Duodenal mucosa (tissue), 2 donors: ENCODE results near the gene MRPL10.
A peak's percentile ranks its signal among the peaks of the same experiment; 100 is the strongest.

Experiments
- H3K27ac ChIP-seq: one replicate; pipeline ENCODE4 v1.7.0; 2013; ENCODE audit warnings: low read depth, low read length
- H3K27me3 ChIP-seq, 2 donors: one replicate each; pipeline ENCODE4 v1.7.0; 2013; ENCODE audit warnings: low read length in 2 of 2, control low read depth in 1 of 2; ENCODE audit not compliant: insufficient read depth in 2 of 2, control insufficient read depth in 1 of 2
- H3K36me3 ChIP-seq, 2 donors: one replicate each; pipeline ENCODE4 v1.7.0; 2013; ENCODE audit warnings: low read length in 2 of 2, control low read depth in 1 of 2; ENCODE audit not compliant: insufficient read depth in 2 of 2, control insufficient read depth in 1 of 2
- H3K4me1 ChIP-seq, 2 donors: one replicate each; pipeline ENCODE4 v1.7.0; 2013; ENCODE audit warnings: low read length in 2 of 2, control low read depth in 1 of 2; ENCODE audit not compliant: insufficient read depth in 2 of 2, control insufficient read depth in 1 of 2
- H3K4me3 ChIP-seq, 2 donors: one replicate each; pipeline ENCODE4 v1.7.0; 2013; ENCODE audit warnings: low read length in 2 of 2, low read depth in 1 of 2
- H3K9ac ChIP-seq, 2 donors: one replicate each; pipeline ENCODE4 v1.7.0; 2013; ENCODE audit warnings: low read length in 2 of 2, low read depth in 1 of 2
- H3K9me3 ChIP-seq, 2 donors: one replicate each; pipeline ENCODE4 v1.7.0; 2013; ENCODE audit warnings: low read length in 2 of 2, control low read depth in 1 of 2; ENCODE audit not compliant: control insufficient read depth in 1 of 2

The MRPL10 gene

GRCh38 chr17:47847341-47848197, 16.2 kb upstream of the MRPL10 start:
- Histone ChIP-seq H3K9ac (no peak overlapping the region), H3K27me3 (peaks cover 29 to 45% of the 10 kb centered on the region in 2 donors), H3K9me3 (no peaks in the 10 kb centered on the region), H3K27ac (no peak overlapping the region), H3K4me3 (no peak overlapping the region), H3K36me3 (no peaks in the 10 kb centered on the region), H3K4me1 (peaks cover 28 to 33% of the 10 kb centered on the region in 2 donors)

GRCh38 chr17:47846716-47847340, 15.5 kb upstream of the MRPL10 start:
- peaks cover 22 to 37% of the 10 kb centered on the region in 2 donors for H3K27me3 ChIP-seq

GRCh38 chr17:47845716-47846075, 14.4 kb upstream of the MRPL10 start:
- no peak overlapping the region for H3K27ac ChIP-seq
- no peaks in the 10 kb centered on the region for H3K36me3 ChIP-seq
- H3K4me3 ChIP-seq, result no peak overlapping the region
- no peaks in the 10 kb centered on the region for H3K9me3 ChIP-seq
- H3K9ac ChIP-seq, result no peak overlapping the region
- peaks cover 29 to 34% of the 10 kb centered on the region in 2 donors for H3K4me1 ChIP-seq
- peaks cover 20 to 34% of the 10 kb centered on the region in 2 donors for H3K27me3 ChIP-seq

More at GRCh38 chr17:47846716-47847340, 15.5 kb upstream of the MRPL10 start:
- Histone ChIP-seq H3K36me3 (no peaks in the 10 kb centered on the region), H3K4me3 (no peak overlapping the region), H3K9me3 (no peaks in the 10 kb centered on the region), H3K4me1 (peaks cover 29 to 30% of the 10 kb centered on the region in 2 donors), H3K27ac (no peak overlapping the region), H3K9ac (no peak overlapping the region)

- H3K4me3 ChIP-seq, result no peak overlapping the region
- H3K27ac ChIP-seq, result no peak overlapping the region
- H3K9ac ChIP-seq, result no peak overlapping the region
- no peaks in the 10 kb centered on the region for H3K9me3 ChIP-seq
- H3K27me3 ChIP-seq, result peaks cover 14 to 34% of the 10 kb centered on the region in 2 donors
- no peaks in the 10 kb centered on the region for H3K36me3 ChIP-seq
- peaks cover 34% of the 10 kb centered on the region in 2 donors for H3K4me1 ChIP-seq
These were observed 13.7 kb upstream of the MRPL10 start for GRCh38 chr17:47844814-47845715.

- H3K27ac ChIP-seq, result no peak overlapping the region
- H3K4me1 ChIP-seq, result peaks cover 38% of the 10 kb centered on the region in 2 donors
- no peak overlapping the region for H3K4me3 ChIP-seq
- no peak overlapping the region for H3K9ac ChIP-seq
- H3K9me3 ChIP-seq, result no peaks in the 10 kb centered on the region
- H3K36me3 ChIP-seq, result no peaks in the 10 kb centered on the region
- H3K27me3 ChIP-seq, result peaks cover 9 to 34% of the 10 kb centered on the region in 2 donors
These were observed 12.9 kb upstream of the MRPL10 start for GRCh38 chr17:47844227-47844626.

GRCh38 chr17:47843391-47843730, 12.0 kb upstream of the MRPL10 start:
- Histone ChIP-seq H3K4me1 (peaks cover 39 to 40% of the 10 kb centered on the region in 2 donors), H3K27ac (no peak overlapping the region), H3K9ac (peak overlapping the region in 1 of 2 donors; percentile 37), H3K36me3 (peaks cover 3 to 8% of the 10 kb centered on the region in 2 donors), H3K27me3 (peaks cover 9 to 25% of the 10 kb centered on the region in 2 donors), H3K9me3 (no peaks in the 10 kb centered on the region), H3K4me3 (no peak overlapping the region)

- H3K4me3 ChIP-seq, result peak overlapping the region in 1 of 2 donors; percentile 97
- H3K9ac ChIP-seq, result peak overlapping the region; percentile 82 to 86
- H3K27ac ChIP-seq, result peak overlapping the region; percentile 28
- H3K4me1 ChIP-seq, result peaks cover 39 to 40% of the 10 kb centered on the region in 2 donors
- no peaks in the 10 kb centered on the region for H3K9me3 ChIP-seq
- peaks cover 8 to 22% of the 10 kb centered on the region in 2 donors for H3K36me3 ChIP-seq
- H3K27me3 ChIP-seq, result peaks cover 0 to 13% of the 10 kb centered on the region in 2 donors
These were observed 10.3 kb upstream of the MRPL10 start for GRCh38 chr17:47841488-47842291.

GRCh38 chr17:47840742-47841487, 9.6 kb upstream of the MRPL10 start, which contains the start of gene SCRN2:
Gene SCRN2 (minus strand): TSS chr17:47841273. CDS start chr17:47840843, 430 bp downstream.
- peak within 1 kb of the TSS; percentile 82 to 86 for H3K9ac ChIP-seq
- peak within 1 kb of the TSS; percentile 28 for H3K27ac ChIP-seq
- H3K36me3 ChIP-seq, result peaks cover 12 to 29% of the 10 kb centered on the region in 2 donors
- peak within 1 kb of the TSS; percentile 96 to 97 for H3K4me3 ChIP-seq
- peaks cover 0 to 6% of the 10 kb centered on the region in 2 donors for H3K27me3 ChIP-seq
- no peaks in the 10 kb centered on the region for H3K9me3 ChIP-seq
- H3K4me1 ChIP-seq, result peaks cover 39 to 40% of the 10 kb centered on the region in 2 donors
